ENCODE results near the gene COA8.

- TF ChIP-seq POLR2AphosphoS5 (IDR thresholded peaks at IDR 0.05; ENCODE audit: low read depth, low read length), result peak; percentile 46; the same call in 1 of the 2 replicates
- TF ChIP-seq PBX3 (IDR thresholded peaks at IDR 0.05), result no peak
- TF ChIP-seq EP300 (IDR thresholded peaks at IDR 0.05; ENCODE audit: borderline replicate concordance in 1 of 2, low read depth in 1 of 2, low read length in 1 of 2), result no peak
- peak; percentile 85 for TF ChIP-seq CTCF (IDR thresholded peaks at IDR 0.05)
- no peak for TF ChIP-seq YY1 (IDR thresholded peaks at IDR 0.05; ENCODE audit: low read depth)
- TF ChIP-seq EZH2phosphoT487 (IDR thresholded peaks at IDR 0.05; ENCODE audit: borderline replicate concordance, low read depth), result no peak
- TF ChIP-seq GABPA (IDR thresholded peaks at IDR 0.05; ENCODE audit: low read depth), result no peak
- TF ChIP-seq MAX (IDR thresholded peaks at IDR 0.05; ENCODE audit: low read depth), result no peak
- TF ChIP-seq NRF1 (IDR thresholded peaks at IDR 0.05; ENCODE audit: low read depth, low read length), result no peak
- TF ChIP-seq MXI1 (IDR thresholded peaks at IDR 0.05; ENCODE audit: low read depth, low read length), result no peak
- TF ChIP-seq, protein P1, sequence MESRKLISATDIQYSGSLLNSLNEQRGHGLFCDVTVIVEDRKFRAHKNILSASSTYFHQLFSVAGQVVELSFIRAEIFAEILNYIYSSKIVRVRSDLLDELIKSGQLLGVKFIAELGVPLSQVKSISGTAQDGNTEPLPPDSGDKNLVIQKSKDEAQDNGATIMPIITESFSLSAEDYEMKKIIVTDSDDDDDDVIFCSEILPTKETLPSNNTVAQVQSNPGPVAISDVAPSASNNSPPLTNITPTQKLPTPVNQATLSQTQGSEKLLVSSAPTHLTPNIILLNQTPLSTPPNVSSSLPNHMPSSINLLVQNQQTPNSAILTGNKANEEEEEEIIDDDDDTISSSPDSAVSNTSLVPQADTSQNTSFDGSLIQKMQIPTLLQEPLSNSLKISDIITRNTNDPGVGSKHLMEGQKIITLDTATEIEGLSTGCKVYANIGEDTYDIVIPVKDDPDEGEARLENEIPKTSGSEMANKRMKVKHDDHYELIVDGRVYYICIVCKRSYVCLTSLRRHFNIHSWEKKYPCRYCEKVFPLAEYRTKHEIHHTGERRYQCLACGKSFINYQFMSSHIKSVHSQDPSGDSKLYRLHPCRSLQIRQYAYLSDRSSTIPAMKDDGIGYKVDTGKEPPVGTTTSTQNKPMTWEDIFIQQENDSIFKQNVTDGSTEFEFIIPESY (IDR thresholded peaks at IDR 0.05; ENCODE audit: borderline replicate concordance, low read depth), result no peak
- TF ChIP-seq RXRA (IDR thresholded peaks at IDR 0.05; ENCODE audit: borderline replicate concordance, low read depth), result no peak
- TF ChIP-seq RCOR1 (IDR thresholded peaks at IDR 0.05; ENCODE audit: low read length), result no peak
- TF ChIP-seq JUND (IDR thresholded peaks at IDR 0.05), result no peak
Observed at GRCh38 chr14:103518422-103519042, 44.2 kb upstream of the COA8 start.
